Stimulated activated CD8-positive, alpha-beta memory T cell treated with anti-CD3 and anti-CD28 coated beads, Interleukin-7, amount 100 ng/mL, for 48 hours (primary cell): ENCODE data around the gene GRAP.
A peak's percentile ranks its signal among the peaks of the same experiment; 100 is the strongest.

Experiments
- DNase-seq, 2 donors: peaks; one replicate each; pipeline ENCODE4 v3.0.0-alpha.2; 2020; ENCODE audit warnings: low read depth in 1 of 2; ENCODE audit errors: extremely low read depth in 1 of 2

GRAP gene

GRCh38 chr17:18987230-18987610, 59.5 kb downstream of the GRAP start:
- DNase-seq = no peak

- no peak for DNase-seq
Measured at GRCh38 chr17:18986541-18987229, 60.1 kb downstream of the GRAP start.

DNA sequence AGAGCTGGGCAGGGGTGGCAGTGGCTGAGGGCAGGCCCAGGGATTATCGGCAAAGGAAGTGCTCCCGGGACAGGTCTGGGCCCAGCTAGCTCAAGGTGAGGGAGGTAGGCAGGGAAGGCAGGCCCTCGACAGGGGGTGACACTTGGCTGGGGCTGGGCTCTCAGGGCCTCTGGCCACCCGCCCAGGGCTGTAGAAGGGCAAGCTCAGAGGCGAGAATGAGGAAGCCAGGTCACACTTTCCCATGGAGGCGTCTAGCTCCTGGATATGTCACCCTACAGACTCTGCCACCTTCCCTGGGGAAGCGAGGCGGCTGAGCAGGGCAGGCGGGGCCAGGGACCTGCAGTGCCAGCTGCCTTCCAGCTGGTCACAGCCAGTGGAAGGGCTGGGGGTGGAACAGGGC, 61.3 kb downstream of the GRAP start:
- DNase-seq = no peak

GRCh38 chr17:18984273-18985114, 62.3 kb downstream of the GRAP start:
- DNase-seq = no peak

DNA sequence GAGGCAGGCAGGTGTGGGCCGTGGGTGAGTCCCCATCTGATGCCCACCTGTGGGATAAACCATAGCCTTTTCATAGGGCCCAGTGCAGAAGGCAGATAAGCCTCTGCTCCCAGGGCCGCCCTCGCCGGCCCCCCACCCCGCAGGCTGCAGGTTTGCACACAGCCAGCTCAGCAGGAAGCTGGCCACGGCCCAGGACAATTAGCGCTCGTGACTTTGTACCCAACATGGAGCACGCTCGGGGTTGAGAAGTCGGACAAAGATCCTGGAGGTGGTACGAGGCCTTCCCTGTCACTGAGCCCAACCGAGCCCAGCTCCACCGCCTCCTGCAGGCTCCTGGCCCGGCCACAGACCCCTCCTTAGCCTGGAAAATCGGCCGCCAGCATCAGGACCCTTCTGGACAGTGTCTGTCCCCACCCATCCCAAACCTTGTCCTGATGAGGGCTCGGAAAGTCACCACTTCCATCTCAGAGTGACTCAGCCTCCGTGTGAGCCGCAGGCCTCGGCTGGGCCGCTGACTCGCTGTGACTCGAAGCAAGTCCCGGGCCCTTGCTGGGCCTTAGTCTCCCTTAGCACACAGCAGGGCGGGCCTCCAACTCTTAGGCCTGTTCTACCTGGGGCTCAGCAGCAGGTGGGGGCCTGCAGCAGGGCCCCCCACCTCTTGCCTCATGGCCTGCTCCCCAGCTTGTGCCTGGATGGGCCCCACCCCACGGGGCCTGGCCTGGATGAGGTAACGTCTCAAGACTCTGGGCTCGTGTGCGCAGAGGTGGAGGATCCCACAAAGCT, 64.9 kb downstream of the GRAP start:
- peak in 1 of 2 donors; percentile 22 for DNase-seq

GRCh38 chr17:18981335-18981641, 65.5 kb downstream of the GRAP start:
- no peak for DNase-seq

- no peak for DNase-seq
Measured at GRCh38 chr17:18980682-18981334, 65.9 kb downstream of the GRAP start.

- DNase-seq = no peak
Measured at GRCh38 chr17:18978655-18979054, 68.1 kb downstream of the GRAP start.

DNA sequence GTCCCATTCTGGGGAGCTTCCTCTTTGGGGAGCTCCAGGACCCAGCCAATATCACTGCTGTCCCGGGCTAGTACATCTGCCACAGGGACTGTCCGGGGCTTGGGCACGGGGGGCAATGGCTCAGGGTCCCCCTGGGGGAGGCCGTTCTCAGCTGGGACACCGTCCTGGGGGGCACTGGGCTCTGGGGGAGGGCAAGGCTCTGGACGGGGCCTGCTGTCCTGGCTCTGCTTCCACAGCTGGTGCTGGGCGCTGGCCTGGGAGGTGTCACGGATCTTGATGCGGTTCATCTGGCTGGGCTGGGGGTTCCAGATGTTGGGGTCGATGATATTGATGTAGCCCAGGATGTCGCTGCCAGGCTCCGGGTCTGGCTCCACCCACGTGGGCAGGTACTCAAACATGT, 68.7 kb downstream of the GRAP start:
- no peak for DNase-seq

DNA sequence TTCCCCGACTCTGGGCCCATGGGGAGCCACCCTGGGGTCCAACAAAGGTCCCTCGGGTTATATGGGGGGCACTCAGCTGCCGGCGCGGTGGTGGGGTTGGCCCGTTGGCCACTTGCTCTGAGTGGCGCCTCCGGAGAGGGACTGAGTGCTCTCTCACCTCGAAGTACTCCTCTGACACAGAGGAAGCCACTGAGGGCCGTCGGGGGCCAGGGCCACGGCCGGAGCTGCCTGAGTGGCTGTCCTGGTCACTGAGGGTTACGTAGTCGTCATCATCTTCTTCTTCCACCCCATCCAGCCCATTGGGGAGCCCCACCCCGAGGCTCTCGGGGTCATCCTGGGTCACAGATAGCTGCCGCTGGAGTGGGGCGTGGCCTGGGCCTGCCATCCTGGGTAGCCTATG, 69.1 kb downstream of the GRAP start:
- DNase-seq = no peak

DNA sequence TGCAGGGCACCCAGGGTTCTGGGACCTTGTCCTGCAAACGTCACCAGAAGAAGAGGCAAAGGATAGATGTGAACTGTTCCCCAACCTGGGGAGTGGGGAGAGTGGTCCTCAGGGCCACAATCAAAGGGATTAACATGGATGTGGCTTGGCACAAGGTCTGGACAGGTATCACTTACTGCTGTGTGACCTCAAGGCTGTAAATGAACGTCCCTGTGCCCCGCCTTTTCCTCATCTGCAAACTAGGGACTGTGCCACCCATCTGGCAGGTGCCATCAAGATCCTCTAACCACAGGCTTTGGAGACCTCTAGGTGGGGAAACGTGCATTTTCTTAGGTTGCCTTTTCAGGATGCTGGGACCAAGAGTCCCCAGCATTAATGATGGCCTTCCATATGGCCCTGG, 69.7 kb downstream of the GRAP start:
- DNase-seq = no peak

- no peak for DNase-seq
Measured at GRCh38 chr17:18976201-18976600, 70.6 kb downstream of the GRAP start.

GRCh38 chr17:18975597-18975996, 71.2 kb downstream of the GRAP start:
- no peak for DNase-seq

GRCh38 chr17:18974407-18975149, 72.2 kb downstream of the GRAP start:
- DNase-seq = peak in 1 of 2 donors; percentile 45

DNA sequence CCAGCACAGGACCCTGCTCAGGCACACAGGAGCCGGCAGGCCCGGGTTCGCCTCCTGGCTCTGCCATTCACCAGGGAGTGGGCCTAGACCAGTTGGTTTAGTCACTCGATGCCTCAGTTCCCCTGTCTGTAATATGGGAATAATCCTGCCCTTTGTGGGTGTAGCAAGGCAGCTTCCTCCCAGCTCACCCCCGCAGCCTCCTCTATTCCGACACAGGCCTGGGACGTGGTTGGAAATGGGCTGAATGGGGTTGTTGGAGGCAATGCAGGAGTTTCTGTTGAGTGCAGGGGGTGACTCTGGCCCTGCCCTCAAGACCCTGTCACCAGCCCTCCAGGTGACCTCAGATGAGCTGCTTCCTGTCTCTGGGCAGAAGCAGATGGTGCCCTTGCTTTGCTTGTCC, 75.0 kb downstream of the GRAP start:
- DNase-seq = no peak
